Measurements from ENCODE around the gene LMX1B. TPM values are rescaled to one million over a fixed set of nuclear protein-coding genes. Genes with fewer than 3 reads are reported as not detected.

Gene LMX1B
- total RNA-seq, 1 donor from 2014 or later, result 0.27 TPM

GRCh38 chr9:126591083-126591482, 22.6 kb upstream of the LMX1B start:
- no peaks in the 10 kb centered on the region for H3K36me3 Mint-ChIP-seq (ENCODE audit: unreplicated experiment)
- H3K4me1 Mint-ChIP-seq (ENCODE audit: unreplicated experiment), result peaks cover 9% of the 10 kb centered on the region

GRCh38 chr9:126591922-126592321, 21.8 kb upstream of the LMX1B start:
- TF ChIP-seq, protein P1, sequence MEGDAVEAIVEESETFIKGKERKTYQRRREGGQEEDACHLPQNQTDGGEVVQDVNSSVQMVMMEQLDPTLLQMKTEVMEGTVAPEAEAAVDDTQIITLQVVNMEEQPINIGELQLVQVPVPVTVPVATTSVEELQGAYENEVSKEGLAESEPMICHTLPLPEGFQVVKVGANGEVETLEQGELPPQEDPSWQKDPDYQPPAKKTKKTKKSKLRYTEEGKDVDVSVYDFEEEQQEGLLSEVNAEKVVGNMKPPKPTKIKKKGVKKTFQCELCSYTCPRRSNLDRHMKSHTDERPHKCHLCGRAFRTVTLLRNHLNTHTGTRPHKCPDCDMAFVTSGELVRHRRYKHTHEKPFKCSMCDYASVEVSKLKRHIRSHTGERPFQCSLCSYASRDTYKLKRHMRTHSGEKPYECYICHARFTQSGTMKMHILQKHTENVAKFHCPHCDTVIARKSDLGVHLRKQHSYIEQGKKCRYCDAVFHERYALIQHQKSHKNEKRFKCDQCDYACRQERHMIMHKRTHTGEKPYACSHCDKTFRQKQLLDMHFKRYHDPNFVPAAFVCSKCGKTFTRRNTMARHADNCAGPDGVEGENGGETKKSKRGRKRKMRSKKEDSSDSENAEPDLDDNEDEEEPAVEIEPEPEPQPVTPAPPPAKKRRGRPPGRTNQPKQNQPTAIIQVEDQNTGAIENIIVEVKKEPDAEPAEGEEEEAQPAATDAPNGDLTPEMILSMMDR (IDR thresholded peaks at IDR 0.05), result no peak
- no peak overlapping the region for H3K4me3 Mint-ChIP-seq (ENCODE audit: unreplicated experiment)
- DNase-seq (ENCODE audit: extremely low spot score, unreplicated experiment), result no peak
- H3K27me3 Mint-ChIP-seq (ENCODE audit: unreplicated experiment), result peaks cover 60% of the 10 kb centered on the region
- no peaks in the 10 kb centered on the region for H3K36me3 Mint-ChIP-seq (ENCODE audit: unreplicated experiment)
- no peak overlapping the region for H3K27ac Mint-ChIP-seq (ENCODE audit: unreplicated experiment)
- no peaks in the 10 kb centered on the region for H3K9me3 Mint-ChIP-seq (ENCODE audit: unreplicated experiment)
- peaks cover 9% of the 10 kb centered on the region for H3K4me1 Mint-ChIP-seq (ENCODE audit: unreplicated experiment)

More at GRCh38 chr9:126591083-126591482, 22.6 kb upstream of the LMX1B start:
- TF ChIP-seq, protein P1 (IDR thresholded peaks at IDR 0.05), result no peak
- no peaks in the 10 kb centered on the region for H3K9me3 Mint-ChIP-seq (ENCODE audit: unreplicated experiment)
- no peak overlapping the region for H3K27ac Mint-ChIP-seq (ENCODE audit: unreplicated experiment)
- H3K4me3 Mint-ChIP-seq (ENCODE audit: unreplicated experiment), result no peak overlapping the region
- no peak for DNase-seq (ENCODE audit: extremely low spot score, unreplicated experiment)
- peaks cover 56% of the 10 kb centered on the region for H3K27me3 Mint-ChIP-seq (ENCODE audit: unreplicated experiment)

- Mint-ChIP-seq H3K4me1 (ENCODE audit: unreplicated experiment) (peaks cover 5% of the 10 kb centered on the region), H3K36me3 (ENCODE audit: unreplicated experiment) (no peaks in the 10 kb centered on the region), H3K27ac (ENCODE audit: unreplicated experiment) (no peak overlapping the region), H3K9me3 (ENCODE audit: unreplicated experiment) (no peaks in the 10 kb centered on the region), H3K4me3 (ENCODE audit: unreplicated experiment) (no peak overlapping the region), H3K27me3 (ENCODE audit: unreplicated experiment) (peaks cover 64% of the 10 kb centered on the region)
- TF ChIP-seq, protein P1 (IDR thresholded peaks at IDR 0.05), result no peak
- no peak for DNase-seq (ENCODE audit: extremely low spot score, unreplicated experiment)
Measured at GRCh38 chr9:126592461-126592860, 21.3 kb upstream of the LMX1B start.

- no peak for DNase-seq (ENCODE audit: extremely low spot score, unreplicated experiment)
- Mint-ChIP-seq H3K27me3 (ENCODE audit: unreplicated experiment) (peaks cover 73% of the 10 kb centered on the region), H3K4me3 (ENCODE audit: unreplicated experiment) (no peak overlapping the region), H3K36me3 (ENCODE audit: unreplicated experiment) (no peaks in the 10 kb centered on the region), H3K27ac (ENCODE audit: unreplicated experiment) (no peak overlapping the region), H3K4me1 (ENCODE audit: unreplicated experiment) (no peaks in the 10 kb centered on the region), H3K9me3 (ENCODE audit: unreplicated experiment) (no peaks in the 10 kb centered on the region)
- TF ChIP-seq, protein P1 (IDR thresholded peaks at IDR 0.05), result no peak
Measured at GRCh38 chr9:126595982-126596381, 17.7 kb upstream of the LMX1B start.

DNA sequence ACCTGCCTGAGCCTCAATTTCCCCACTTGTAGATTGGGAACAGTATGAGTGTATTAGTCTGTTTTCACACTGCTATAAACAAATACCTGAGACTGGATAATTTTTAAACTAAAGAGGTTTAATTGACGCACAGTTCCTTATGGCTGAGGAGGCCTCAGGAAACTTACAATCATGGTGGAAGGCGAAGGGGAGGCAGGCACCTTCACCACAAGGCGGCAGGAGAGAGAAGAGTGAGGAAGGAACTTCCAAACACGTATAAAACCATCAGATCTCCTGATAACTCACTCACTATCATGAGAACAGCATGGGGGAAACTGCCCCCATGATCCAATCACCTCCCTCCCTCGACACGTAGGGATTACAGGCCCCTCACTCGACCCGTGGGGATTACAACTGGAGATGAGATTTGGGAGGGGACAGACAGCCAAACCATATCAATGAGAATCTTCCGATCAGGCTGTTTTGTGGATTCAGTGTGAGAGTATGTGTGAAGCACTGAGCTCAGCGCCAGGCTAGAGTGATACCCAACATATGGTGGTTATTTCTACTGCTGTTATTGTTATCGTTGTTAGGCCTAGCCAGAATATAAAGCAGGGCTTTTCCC, 14.6 kb upstream of the LMX1B start:
- H3K27ac Mint-ChIP-seq (ENCODE audit: unreplicated experiment), result no peak overlapping the region
- TF ChIP-seq, protein P1 (IDR thresholded peaks at IDR 0.05), result peak; percentile 35
- H3K27me3 Mint-ChIP-seq (ENCODE audit: unreplicated experiment), result peaks cover 70% of the 10 kb centered on the region
- no peaks in the 10 kb centered on the region for H3K36me3 Mint-ChIP-seq (ENCODE audit: unreplicated experiment)
- H3K9me3 Mint-ChIP-seq (ENCODE audit: unreplicated experiment), result no peaks in the 10 kb centered on the region
- DNase-seq (ENCODE audit: extremely low spot score, unreplicated experiment), result no peak
- H3K4me3 Mint-ChIP-seq (ENCODE audit: unreplicated experiment), result no peak overlapping the region
- H3K4me1 Mint-ChIP-seq (ENCODE audit: unreplicated experiment), result peaks cover 2% of the 10 kb centered on the region

Data from osteocyte (in vitro differentiated cells).